ENCODE results near the gene FXYD6. TPM values are rescaled to one million over a fixed set of nuclear protein-coding genes. Genes with fewer than 3 reads are reported as not detected.

FXYD6 gene
- total RNA-seq, 2 experiments from 2014 or later, result not detected

- POLR2A ChIA-PET, result no interaction called here
Observed at GRCh38 chr11:117914398-117914761, 37.9 kb upstream of the FXYD6 start.

GRCh38 chr11:117913736-117914397 is 37.4 kb upstream of the FXYD6 start:
- Histone ChIP-seq H3K79me2 (ENCODE audit: insufficient read depth, low read depth, low read length) (no peaks in the 10 kb centered on the region), H3K4me1 (ENCODE audit: insufficient read depth, low read length, poor library complexity, severe bottlenecking) (no peaks in the 10 kb centered on the region), H2AFZ (ENCODE audit: low read length) (no peak overlapping the region), H3K4me3 (ENCODE audit: low read depth, low read length, poor library complexity, severe bottlenecking) (no peak overlapping the region), H3K9me2 (ENCODE audit: insufficient read depth, low read length) (no peaks in the 10 kb centered on the region), H3K4me2 (ENCODE audit: low read length) (no peak overlapping the region), H4K20me1 (ENCODE audit: insufficient read depth, low read length) (no peaks in the 10 kb centered on the region), H3K27ac (ENCODE audit: low read depth, low read length, poor library complexity, severe bottlenecking) (no peak overlapping the region), H3K36me3 (ENCODE audit: insufficient read depth, low read length) (no peaks in the 10 kb centered on the region), H3K9me3 (ENCODE audit: low read length) (no peaks in the 10 kb centered on the region)
- intact Hi-C loops (cut with micrococcal nuclease; ENCODE audit: unreplicated experiment), result no loop called here
- TF ChIP-seq CTCF (conservative IDR thresholded peaks at IDR 0.05; ENCODE audit: low read length) (no peak), EZH2phosphoT487 (IDR thresholded peaks at IDR 0.05; ENCODE audit: borderline replicate concordance, low read depth, low read length) (no peak)
- POLR2A ChIA-PET, result no interaction called here
- no TSS peak for BruUV-seq (replicated peaks)
- DNase-seq (ENCODE audit: low spot score), result no peak
- CTCF ChIA-PET (ENCODE audit: unreplicated experiment), result no interaction called here

More at GRCh38 chr11:117914398-117914761, 37.9 kb upstream of the FXYD6 start:
- Histone ChIP-seq H3K36me3 (ENCODE audit: insufficient read depth, low read length) (no peaks in the 10 kb centered on the region), H4K20me1 (ENCODE audit: insufficient read depth, low read length) (no peaks in the 10 kb centered on the region), H3K9me2 (ENCODE audit: insufficient read depth, low read length) (no peaks in the 10 kb centered on the region), H2AFZ (ENCODE audit: low read length) (no peak overlapping the region), H3K4me3 (ENCODE audit: low read depth, low read length, poor library complexity, severe bottlenecking) (no peak overlapping the region), H3K4me1 (ENCODE audit: insufficient read depth, low read length, poor library complexity, severe bottlenecking) (no peaks in the 10 kb centered on the region), H3K9me3 (ENCODE audit: low read length) (no peaks in the 10 kb centered on the region), H3K79me2 (ENCODE audit: insufficient read depth, low read depth, low read length) (no peaks in the 10 kb centered on the region), H3K4me2 (ENCODE audit: low read length) (no peak overlapping the region), H3K27ac (ENCODE audit: low read depth, low read length, poor library complexity, severe bottlenecking) (no peak overlapping the region)
- no TSS peak for BruUV-seq (replicated peaks)
- intact Hi-C loops (cut with micrococcal nuclease; ENCODE audit: unreplicated experiment), result no loop called here
- DNase-seq (ENCODE audit: low spot score), result no peak
- TF ChIP-seq CTCF (conservative IDR thresholded peaks at IDR 0.05; ENCODE audit: low read length), result no peak
- no peak for TF ChIP-seq EZH2phosphoT487 (IDR thresholded peaks at IDR 0.05; ENCODE audit: borderline replicate concordance, low read depth, low read length)
- CTCF ChIA-PET (ENCODE audit: unreplicated experiment), result no interaction called here

- BruUV-seq (replicated peaks), result no TSS peak
- H3K4me1 ChIP-seq (ENCODE audit: insufficient read depth, low read length, poor library complexity, severe bottlenecking), result no peaks in the 10 kb centered on the region
- TF ChIP-seq CTCF (conservative IDR thresholded peaks at IDR 0.05; ENCODE audit: low read length) (no peak), EZH2phosphoT487 (IDR thresholded peaks at IDR 0.05; ENCODE audit: borderline replicate concordance, low read depth, low read length) (no peak)
- H3K4me3 ChIP-seq (ENCODE audit: low read depth, low read length, poor library complexity, severe bottlenecking), result no peak overlapping the region
- ChIA-PET CTCF (ENCODE audit: unreplicated experiment) (no interaction called here), POLR2A (no interaction called here)
- H4K20me1 ChIP-seq (ENCODE audit: insufficient read depth, low read length), result no peaks in the 10 kb centered on the region
- intact Hi-C loops (cut with micrococcal nuclease; ENCODE audit: unreplicated experiment), result no loop called here
- H3K36me3 ChIP-seq (ENCODE audit: insufficient read depth, low read length), result no peaks in the 10 kb centered on the region
- no peak overlapping the region for H3K4me2 ChIP-seq (ENCODE audit: low read length)
- H3K9me2 ChIP-seq (ENCODE audit: insufficient read depth, low read length), result no peaks in the 10 kb centered on the region
- no peak overlapping the region for H2AFZ ChIP-seq (ENCODE audit: low read length)
- no peaks in the 10 kb centered on the region for H3K9me3 ChIP-seq (ENCODE audit: low read length)
- H3K79me2 ChIP-seq (ENCODE audit: insufficient read depth, low read depth, low read length), result no peaks in the 10 kb centered on the region
- no peak for DNase-seq (ENCODE audit: low spot score)
- no peak overlapping the region for H3K27ac ChIP-seq (ENCODE audit: low read depth, low read length, poor library complexity, severe bottlenecking)
Observed at GRCh38 chr11:117912497-117912896, 36.0 kb upstream of the FXYD6 start.

All from OCI-LY7 (cell line).